HepG2 (cell line): ENCODE results near the gene MEAF6. TPM values are rescaled to one million over a fixed set of nuclear protein-coding genes. Genes with fewer than 3 reads are reported as not detected.
A peak's percentile ranks its signal among the peaks of the same experiment; 100 is the strongest.

ENCODE experiments used
- ATAC-seq: fragments of 200-7000 bp; cut with Tn5 transposase; 3 replicates; pipeline ENCODE4 v1.9.1; 2020; ENCODE audit warnings: mild to moderate bottlenecking, moderate library complexity
- BruUV-seq: library from RNA; stranded (reverse); fragments of 400-500 nt; replicated peaks from 2 replicates; lab custom pipeline; 2021; lab: Mats Ljungman, UMichigan
- CTCF ChIA-PET: fragments of 300-600 bp; formaldehyde crosslinking; extraction: SDS; loops from one replicate; lab custom pipeline; 2021; ENCODE audit warnings: low total read pairs, inconsistent platforms, low intra/inter-chr PET ratio; lab: Yijun Ruan, JAX
- POLR2A ChIA-PET: fragments of 350-600 bp; sonication (Branson Sonifier 250); formaldehyde crosslinking; loops from one replicate; lab custom pipeline; 2020; ENCODE audit warnings: antibody characterized with exemption, inconsistent platforms; lab: Yijun Ruan, JAX
- DNase-seq: peaks from one replicate; pipeline ENCODE4 v3.0.0-alpha.2; 2015; ENCODE audit warnings: low spot score
- FAIRE-seq: peaks from 3 replicates; lab custom pipeline; 2011; peaks lifted over from hg19 to GRCh38; lab: Jason Lieb, UNC
- H2AFZ ChIP-seq: one replicate; pipeline ENCODE4 v1.6.1; 2011; ENCODE audit warnings: low read length, inconsistent platforms
- H3K27ac ChIP-seq: fragments of 300-600 bp; 3 replicates; pipeline ENCODE4 v1.8.0; 2011; ENCODE audit warnings: mixed run types, mild to moderate bottlenecking, mixed read lengths, low read length, inconsistent platforms; ENCODE audit not compliant: insufficient read depth; ENCODE audit errors: extremely low read length
- H3K27me3 ChIP-seq, 2 experiments: fragments of 200-600 bp in 1 of 2; 2 replicates in 1 of 2; 3 replicates in 1 of 2; pipeline versions ENCODE4 v1.6.0 to v1.8.0; 2011; ENCODE audit warnings: low read length in 2 of 2, mild to moderate bottlenecking in 2 of 2, moderate library complexity in 2 of 2, inconsistent platforms in 1 of 2; ENCODE audit not compliant: insufficient read depth in 2 of 2, control insufficient read depth in 1 of 2
- H3K36me3 ChIP-seq, 2 experiments: fragments of 200-600 bp in 1 of 2; replicated peaks in 1 of 2; 2 replicates in 1 of 2; 3 replicates in 1 of 2; pipeline versions ENCODE4 v1.5.1 to v1.8.0; 2011; ENCODE audit warnings: low read length in 2 of 2, inconsistent platforms in 1 of 2; ENCODE audit not compliant: insufficient read depth in 2 of 2, control insufficient read depth in 1 of 2
- H3K4me1 ChIP-seq: 2 replicates; pipeline ENCODE4 v1.5.1; 2012; ENCODE audit warnings: low read length, inconsistent platforms; ENCODE audit not compliant: insufficient read depth
- H3K4me2 ChIP-seq: 2 replicates; pipeline ENCODE4 v1.6.0; 2011; ENCODE audit warnings: low read depth, low read length, inconsistent platforms
- H3K4me3 ChIP-seq, 3 experiments: fragments of 200-600 bp in 1 of 3; sonication (generic), shearing (Covaris generic) in 1 of 3; replicated peaks in 1 of 3; 2 replicates each; pipeline ENCODE4 v1.5.1; 2011 to 2016; ENCODE audit warnings: low read length in 3 of 3, inconsistent platforms in 2 of 3, low read depth in 2 of 3, mild to moderate bottlenecking in 2 of 3, control low read depth in 1 of 3, mixed read lengths in 1 of 3; ENCODE audit not compliant: insufficient read depth in 1 of 3
- H3K79me2 ChIP-seq: one replicate; pipeline ENCODE4 v1.6.1; 2011; ENCODE audit warnings: low read length, inconsistent platforms; ENCODE audit not compliant: insufficient read depth
- H3K9ac ChIP-seq: 2 replicates; pipeline ENCODE4 v1.6.0; 2011; ENCODE audit warnings: mild to moderate bottlenecking, low read depth, low read length, inconsistent platforms; ENCODE audit not compliant: insufficient read depth
- H3K9me3 ChIP-seq: 2 replicates; pipeline ENCODE4 v1.5.1; 2012; ENCODE audit warnings: mild to moderate bottlenecking, low read length
- H4K20me1 ChIP-seq: 2 replicates; pipeline ENCODE4 v1.6.0; 2011; ENCODE audit warnings: inconsistent platforms, mild to moderate bottlenecking, low read length, moderate library complexity; ENCODE audit not compliant: insufficient read depth
- ARNTL ChIP-seq: sonication (generic); formaldehyde crosslinking; IDR thresholded peaks from 2 replicates; pipeline ENCODE4 v1.4.0; 2020; ENCODE audit warnings: mild to moderate bottlenecking, missing genetic modification reagents
- FOXP1 ChIP-seq, 2 experiments: fragments of 450-650 bp in 1 of 2; IDR thresholded peaks; 2 replicates each; pipeline ENCODE4 v1.6.1; 2017 to 2018; ENCODE audit warnings: antibody characterized with exemption in 1 of 2
- GPN1 ChIP-seq: sonication (generic); formaldehyde crosslinking; IDR thresholded peaks from 2 replicates; pipeline ENCODE4 v1.5.1; 2020; ENCODE audit warnings: missing genetic modification reagents, borderline replicate concordance
- KDM4B ChIP-seq: sonication (generic); formaldehyde crosslinking; IDR thresholded peaks from 2 replicates; pipeline ENCODE4 v1.4.0; 2020; ENCODE audit warnings: missing genetic modification reagents
- NFIB ChIP-seq: sonication (generic); formaldehyde crosslinking; IDR thresholded peaks from 2 replicates; pipeline ENCODE4 v1.9.0; 2021; ENCODE audit warnings: missing genetic modification reagents, mild to moderate bottlenecking, borderline replicate concordance
- RFXAP ChIP-seq: sonication (generic); formaldehyde crosslinking; IDR thresholded peaks from 2 replicates; pipeline ENCODE4 v1.4.0; 2020; ENCODE audit warnings: missing genetic modification reagents, borderline replicate concordance
- SYNCRIP ChIP-seq: fragments of 200-400 bp; formaldehyde crosslinking; IDR thresholded peaks from 2 replicates; pipeline ENCODE4 v1.6.1; 2018; ENCODE audit warnings: mild to moderate bottlenecking, low read depth, low read length; ENCODE audit not compliant: insufficient read depth
- U2AF1 ChIP-seq: fragments of 200-400 bp; formaldehyde crosslinking; optimal IDR thresholded peaks from 2 replicates; pipeline ENCODE3; 2017; ENCODE audit warnings: mild to moderate bottlenecking, low read depth, low read length
- ZMYM2 ChIP-seq: sonication (generic); formaldehyde crosslinking; IDR thresholded peaks from 2 replicates; pipeline ENCODE4 v1.8.0; 2022; ENCODE audit warnings: mild to moderate bottlenecking, missing genetic modification reagents
- ZNF276 ChIP-seq: sonication (generic); formaldehyde crosslinking; IDR thresholded peaks from 2 replicates; pipeline ENCODE4 v1.4.0; 2020; ENCODE audit warnings: mild to moderate bottlenecking, low read depth, missing genetic modification reagents
- ZNF549 ChIP-seq: sonication (generic); formaldehyde crosslinking; IDR thresholded peaks from 2 replicates; pipeline ENCODE4 v1.5.0; 2020; ENCODE audit warnings: missing genetic modification reagents
- ZNF609 ChIP-seq: sonication (generic); formaldehyde crosslinking; IDR thresholded peaks from 2 replicates; pipeline ENCODE4 v1.4.0; 2020; ENCODE audit warnings: mild to moderate bottlenecking, missing genetic modification reagents, borderline replicate concordance
- ZNF788 ChIP-seq: sonication (generic); formaldehyde crosslinking; IDR thresholded peaks from 2 replicates; pipeline ENCODE4 v1.5.0; 2020; ENCODE audit warnings: mild to moderate bottlenecking, missing genetic modification reagents, borderline replicate concordance
- ZSCAN25 ChIP-seq: sonication (generic); formaldehyde crosslinking; IDR thresholded peaks from 2 replicates; pipeline ENCODE4 v1.8.0; 2022; ENCODE audit warnings: mild to moderate bottlenecking, missing genetic modification reagents
- ZUFSP ChIP-seq: sonication (generic); formaldehyde crosslinking; IDR thresholded peaks from 2 replicates; pipeline ENCODE4 v1.9.0; 2021; ENCODE audit warnings: missing genetic modification reagents, mild to moderate bottlenecking, borderline replicate concordance
- WGBS: methylation state at CpG from one replicate; pipeline ENCODE4 v1.1.6; 2017; ENCODE audit warnings: low lambda C conversion rate; 5-methylcytosine and 5-hydroxymethylcytosine counted together
- in situ Hi-C: cut with HindIII; loops from 2 replicates; pipeline ENCODE4 v1.10.0; 2017; ENCODE audit warnings: low pct_unique_long_range_greater_than_20kb; ENCODE audit not compliant: extremely low pct_ligation_motif_present
- intact Hi-C: fragments of 100-400 bp; cut with micrococcal nuclease; formaldehyde crosslinking; loops from one replicate; pipeline ENCODE4 v1.10.0; 2022; ENCODE audit not compliant: unreplicated experiment
- polyA plus RNA-seq, 8 experiments: library from polyadenylated mRNA; depleted of rRNA in 3 of 8; stranded (reverse) in 7 of 8; unstranded in 1 of 8; fragments of >200 nt; fragmentation: Illumina TruSeq in 4 of 8; extraction: Trizol in 4 of 8; gene quantifications; 2 replicates each; pipeline versions ENCODE4 v1.2.1 to v1.2.3, GENCODE V29; 2011 to 2016; ENCODE audit warnings: low read depth in 4 of 8, missing spikeins in 1 of 8, mixed read lengths in 1 of 8; ENCODE audit not compliant: insufficient read depth in 1 of 8
- total RNA-seq, 5 experiments: library from RNA; depleted of rRNA; stranded (reverse); fragments of >200 nt; fragmentation: Illumina TruSeq; extraction: Trizol; gene quantifications; 2 replicates each; pipeline ENCODE4 v1.2.3, GENCODE V29; 2016; ENCODE audit warnings: low read depth in 1 of 5

Gene MEAF6
- total and polyA plus RNA-seq, 2 of the 13 experiments (the other 11 are each of a cell fraction or from before 2014, with no cell fraction given), result 29.5 to 45.6 TPM

GRCh38 chr1:37461698-37462436 is 52.7 kb downstream of the MEAF6 start:
- ChIA-PET POLR2A (no interaction called here), CTCF (no interaction called here)
- Histone ChIP-seq H2AFZ (no peak overlapping the region), H3K27ac (no peak overlapping the region), H3K9me3 (no peaks in the 10 kb centered on the region), H3K4me1 (peaks cover 26% of the 10 kb centered on the region), H3K36me3 (no peaks in the 10 kb centered on the region), H3K27me3 (no peaks in the 10 kb centered on the region), H4K20me1 (no peaks in the 10 kb centered on the region), H3K79me2 (no peaks in the 10 kb centered on the region), H3K4me3 (no peak overlapping the region), H3K9ac (no peak overlapping the region), H3K4me2 (peak overlapping the region; percentile 37)
- FAIRE-seq (no peak), ATAC-seq (peak; percentile 84), DNase-seq (peak; percentile 48)
- WGBS, result 34% methylated on average over 9 of the region's 9 CpGs
- in situ Hi-C loops (no loop called here), intact Hi-C loops (no loop called here)
- no TSS peak for BruUV-seq
- TF ChIP-seq NFIB (CRISPR knock-in tag) (no peak), ZNF788 (CRISPR knock-in tag) (no peak), ZMYM2 (no peak), ZUFSP (no peak), ARNTL (CRISPR knock-in tag) (no peak), ZSCAN25 (CRISPR knock-in tag) (no peak), ZNF276 (CRISPR knock-in tag) (no peak), SYNCRIP (no peak), ZNF549 (CRISPR knock-in tag) (no peak), FOXP1 (IDR thresholded peaks at IDR 0.05) (no peak), FOXP1 (CRISPR knock-in tag; IDR thresholded peaks at IDR 0.05) (peak; percentile 67), GPN1 (CRISPR knock-in tag) (no peak), U2AF1 (no peak), ZNF609 (no peak), RFXAP (CRISPR knock-in tag) (no peak), KDM4B (CRISPR knock-in tag) (no peak)
